Left renal pelvis (tissue), 4 donors: ENCODE measurements around the gene ST7. TPM values are rescaled to one million over a fixed set of nuclear protein-coding genes. Genes with fewer than 3 reads are reported as not detected.
"Not testable (repeated sequence)": the region's sequence is repeated elsewhere in the genome, so short reads cannot be mapped to it uniquely, and the experiment has no call there.

ENCODE experiments used
- DNase-seq, 4 donors: peaks; one replicate each; pipeline ENCODE4 v3.0.0-alpha.2; 2013; ENCODE audit warnings: low read depth in 4 of 4, low spot score in 3 of 4
- polyA plus RNA-seq, 4 donors: library from polyadenylated mRNA; unstranded; fragments of 120-200 nt; gene quantifications; one replicate each; pipeline ENCODE4 v1.2.1, GENCODE V29; 2013; ENCODE audit not compliant: insufficient read length in 4 of 4

ST7 gene, protein sequence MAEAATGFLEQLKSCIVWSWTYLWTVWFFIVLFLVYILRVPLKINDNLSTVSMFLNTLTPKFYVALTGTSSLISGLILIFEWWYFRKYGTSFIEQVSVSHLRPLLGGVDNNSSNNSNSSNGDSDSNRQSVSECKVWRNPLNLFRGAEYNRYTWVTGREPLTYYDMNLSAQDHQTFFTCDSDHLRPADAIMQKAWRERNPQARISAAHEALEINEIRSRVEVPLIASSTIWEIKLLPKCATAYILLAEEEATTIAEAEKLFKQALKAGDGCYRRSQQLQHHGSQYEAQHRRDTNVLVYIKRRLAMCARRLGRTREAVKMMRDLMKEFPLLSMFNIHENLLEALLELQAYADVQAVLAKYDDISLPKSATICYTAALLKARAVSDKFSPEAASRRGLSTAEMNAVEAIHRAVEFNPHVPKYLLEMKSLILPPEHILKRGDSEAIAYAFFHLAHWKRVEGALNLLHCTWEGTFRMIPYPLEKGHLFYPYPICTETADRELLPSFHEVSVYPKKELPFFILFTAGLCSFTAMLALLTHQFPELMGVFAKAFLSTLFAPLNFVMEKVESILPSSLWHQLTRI
- 10 to 100 TPM; 18.4 to 28.5 (median 27.0) TPM for polyA plus RNA-seq

DNA sequence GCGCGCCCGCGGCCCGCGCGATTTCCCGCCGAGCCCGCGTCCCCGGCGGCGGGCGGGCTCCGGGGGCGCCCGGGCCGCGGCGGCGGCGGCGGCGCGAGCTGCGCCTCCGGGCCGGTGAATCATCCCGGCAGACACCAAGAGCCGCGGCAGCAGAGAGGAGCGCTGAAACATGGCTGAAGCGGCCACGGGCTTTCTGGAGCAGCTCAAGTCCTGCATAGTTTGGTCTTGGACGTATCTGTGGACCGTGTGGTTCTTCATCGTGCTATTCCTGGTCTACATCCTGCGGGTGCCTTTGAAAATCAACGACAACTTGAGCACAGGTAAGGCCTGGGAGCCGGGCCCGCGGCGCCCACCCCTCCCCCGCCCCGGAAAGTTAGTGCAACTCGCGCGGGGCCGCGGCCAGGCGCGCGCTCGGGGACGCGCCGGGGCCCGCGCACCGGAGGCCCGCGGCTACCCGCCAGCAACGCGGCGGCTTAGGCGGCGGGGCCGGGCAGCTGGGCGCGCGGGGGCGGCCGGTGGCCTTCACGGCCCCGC lies at the start of gene ST7:
Gene ST7 (plus strand): TSS at position 130 of the 534 bp plus-strand sequence. CDS start 40 bp downstream, at position 170.
- peak; percentile 59 to 71 (median 62) for DNase-seq

DNA sequence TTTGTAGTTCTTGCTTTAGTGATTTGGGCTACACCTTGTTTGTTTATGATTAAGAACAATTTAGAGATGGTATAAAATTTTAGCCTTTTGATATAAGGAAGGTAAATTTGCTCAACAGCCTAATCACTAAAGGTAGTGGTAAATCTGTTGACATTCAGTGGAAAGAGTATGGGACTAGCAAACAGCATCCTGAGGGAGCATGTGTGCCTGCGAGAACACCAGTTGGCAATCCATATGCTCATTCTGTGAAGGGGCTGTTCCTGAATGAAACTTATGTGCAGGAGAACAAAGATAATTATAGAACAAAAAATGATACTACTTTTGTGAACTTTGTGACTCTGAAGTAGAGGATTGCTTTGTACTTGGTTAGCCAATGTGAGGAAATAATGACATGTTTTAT lies 46.9 kb upstream of the ST7 start:
- no peak for DNase-seq

DNA sequence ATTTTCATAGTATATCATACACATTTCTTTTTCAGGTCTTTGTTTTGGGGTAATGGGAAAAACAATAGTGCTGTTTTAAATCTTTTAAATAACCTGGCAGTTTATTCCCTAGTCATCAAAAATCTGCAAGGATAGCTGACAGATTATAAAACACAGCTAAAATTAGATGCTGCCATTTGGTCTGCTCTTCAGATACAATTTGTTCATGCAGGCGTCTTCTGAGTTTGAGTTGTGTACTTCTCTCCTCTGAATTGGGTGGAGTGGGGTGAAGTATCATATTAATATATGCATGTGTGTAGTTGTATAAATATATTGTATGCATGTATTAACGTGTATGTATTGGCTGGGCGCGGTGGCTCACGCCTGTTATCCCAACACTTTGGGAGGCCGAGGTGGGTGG lies 42.9 kb upstream of the ST7 start:
- DNase-seq = no peak

DNA sequence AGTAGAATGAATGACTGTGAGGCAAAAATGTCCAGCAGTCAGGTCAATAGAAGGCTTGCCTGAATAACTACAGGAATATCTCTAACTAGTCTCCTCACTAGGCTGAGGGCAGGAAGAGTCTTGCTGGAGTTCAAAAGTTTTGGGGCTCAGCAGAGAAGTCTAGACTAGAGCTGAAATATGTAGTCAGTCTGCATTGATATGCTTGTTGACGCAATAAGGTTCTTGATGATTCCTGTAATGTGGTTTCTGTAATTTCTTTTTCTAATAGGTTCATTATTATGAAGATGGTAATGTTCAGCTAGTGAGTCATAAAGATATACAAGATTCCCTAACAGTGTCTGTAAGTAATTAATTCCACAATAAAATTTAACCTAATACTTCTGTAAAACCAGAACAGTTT lies 41.5 kb upstream of the ST7 start:
- DNase-seq = no peak

DNA sequence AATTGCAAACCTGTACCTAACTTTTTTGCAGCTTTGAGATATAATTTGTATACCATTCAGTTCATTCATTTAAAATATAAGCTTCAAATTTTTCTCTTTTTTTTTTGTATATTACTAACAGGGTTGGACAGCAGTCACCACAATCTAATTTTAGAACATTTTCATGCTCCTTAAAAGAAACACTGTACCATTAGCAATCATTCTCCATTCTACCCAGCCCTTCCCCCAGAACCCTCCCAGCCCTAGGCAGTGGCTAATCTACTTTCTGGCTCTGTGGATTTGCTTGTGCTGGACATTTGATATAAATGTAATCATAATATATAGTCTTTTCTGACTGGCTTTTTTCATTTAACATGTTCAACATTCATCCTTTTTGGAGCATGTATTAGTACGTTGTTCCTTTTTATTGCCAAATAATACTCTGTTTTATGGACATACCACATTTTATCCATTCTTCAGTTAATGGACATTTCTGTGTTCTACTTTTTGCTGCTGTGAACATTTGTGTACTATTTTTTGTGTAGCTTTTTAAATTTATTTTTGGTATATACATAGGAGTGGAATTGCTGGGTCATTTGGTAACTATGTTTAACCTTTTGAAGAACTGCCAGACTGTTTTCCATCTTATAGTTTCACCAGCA lies 40.9 kb upstream of the ST7 start:
- DNase-seq = no peak

DNA sequence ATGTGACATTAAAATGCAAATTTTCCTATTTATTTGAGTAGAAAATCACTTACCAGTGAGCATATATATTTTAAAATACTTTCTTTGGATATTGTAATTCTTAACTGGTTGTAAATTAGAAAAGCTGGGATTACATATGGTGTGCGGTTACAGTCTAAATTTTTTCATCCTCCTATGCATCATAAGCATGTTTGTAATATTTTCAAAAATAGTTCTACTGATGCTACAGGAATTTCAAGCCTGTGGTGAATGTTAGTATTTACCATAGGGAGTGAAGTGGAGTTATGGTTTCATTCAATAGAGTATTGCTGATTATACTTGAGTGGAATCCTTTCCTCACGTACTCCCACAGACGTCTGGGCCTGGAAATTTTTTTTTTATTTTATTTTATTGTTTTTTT lies 34.6 kb upstream of the ST7 start:
- DNase-seq = no peak

DNA sequence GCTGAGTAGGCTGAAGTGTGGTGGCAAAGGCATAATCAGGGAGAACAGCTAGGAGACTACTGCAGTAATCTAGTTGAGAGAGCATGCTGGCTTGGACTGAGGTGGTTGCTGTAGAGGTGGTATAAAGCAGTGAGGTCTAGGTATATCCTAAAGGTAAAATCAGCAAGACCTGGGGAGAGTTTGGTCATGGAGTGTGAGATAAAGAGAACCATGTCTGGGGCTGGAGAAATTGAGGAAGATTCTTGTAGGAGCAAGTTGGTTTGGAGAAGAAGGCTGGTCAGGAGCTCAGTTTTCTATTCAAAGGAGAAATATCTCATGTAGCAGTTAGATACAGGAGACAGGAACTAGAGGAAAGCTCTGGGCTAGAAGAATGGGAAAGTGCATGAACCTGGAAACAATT lies 32.9 kb upstream of the ST7 start:
- no peak for DNase-seq

DNA sequence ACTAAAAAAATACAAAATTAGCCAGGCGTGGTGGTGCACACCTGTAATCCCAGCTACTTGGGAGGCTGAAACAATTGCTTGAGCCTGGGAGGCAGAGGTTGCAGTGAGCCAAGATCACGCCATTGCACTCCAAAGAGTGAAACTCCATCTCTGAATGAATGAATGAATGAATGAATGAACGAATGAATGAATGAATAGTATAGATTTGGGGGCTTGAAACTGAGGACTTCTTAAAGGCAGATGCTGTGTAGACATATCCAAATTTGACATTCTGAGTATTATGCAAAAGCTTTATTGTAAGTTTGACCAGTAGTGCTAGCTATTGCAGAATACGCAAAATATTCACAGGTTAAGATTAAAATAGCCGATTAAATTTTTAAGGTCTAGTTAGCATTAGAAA lies 30.8 kb upstream of the ST7 start:
- no peak for DNase-seq

DNA sequence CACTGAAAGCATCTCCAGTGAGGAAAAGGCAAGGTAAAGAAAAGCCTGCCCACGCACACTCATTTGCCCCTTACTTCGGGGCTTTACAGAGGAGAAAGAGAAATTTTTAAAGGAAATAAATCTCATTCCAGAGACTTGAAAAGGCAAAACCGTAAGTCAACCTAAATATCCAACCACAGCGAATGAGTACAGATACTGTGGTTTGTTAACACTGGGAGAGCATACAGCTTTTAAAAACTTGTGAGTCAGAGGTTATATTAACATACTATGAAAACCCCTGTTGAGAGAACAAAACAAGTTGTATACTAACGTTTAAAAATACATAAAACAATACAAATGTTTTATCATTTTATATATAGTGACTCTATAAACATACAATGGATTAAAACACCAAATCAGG lies 28.6 kb upstream of the ST7 start:
- no peak for DNase-seq

DNA sequence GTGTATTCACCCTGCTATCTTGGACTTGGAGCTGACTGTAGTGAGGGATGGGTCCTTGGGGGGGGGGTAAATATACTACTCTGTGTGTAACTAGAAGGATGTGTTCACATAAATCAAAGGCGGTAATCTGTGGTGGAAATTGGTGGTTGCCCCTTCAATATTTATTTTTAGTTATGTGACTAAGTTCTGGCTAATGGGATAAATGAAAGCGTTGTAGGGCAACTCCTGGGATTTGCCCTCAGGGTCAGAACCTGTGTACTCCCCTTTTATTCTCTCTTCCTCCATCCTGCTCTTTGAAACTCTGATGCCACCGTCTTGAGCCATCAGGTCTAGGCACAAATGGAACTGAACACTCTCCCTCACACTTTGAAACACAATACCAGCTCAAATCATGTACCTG lies 24.3 kb upstream of the ST7 start:
- no peak for DNase-seq

DNA sequence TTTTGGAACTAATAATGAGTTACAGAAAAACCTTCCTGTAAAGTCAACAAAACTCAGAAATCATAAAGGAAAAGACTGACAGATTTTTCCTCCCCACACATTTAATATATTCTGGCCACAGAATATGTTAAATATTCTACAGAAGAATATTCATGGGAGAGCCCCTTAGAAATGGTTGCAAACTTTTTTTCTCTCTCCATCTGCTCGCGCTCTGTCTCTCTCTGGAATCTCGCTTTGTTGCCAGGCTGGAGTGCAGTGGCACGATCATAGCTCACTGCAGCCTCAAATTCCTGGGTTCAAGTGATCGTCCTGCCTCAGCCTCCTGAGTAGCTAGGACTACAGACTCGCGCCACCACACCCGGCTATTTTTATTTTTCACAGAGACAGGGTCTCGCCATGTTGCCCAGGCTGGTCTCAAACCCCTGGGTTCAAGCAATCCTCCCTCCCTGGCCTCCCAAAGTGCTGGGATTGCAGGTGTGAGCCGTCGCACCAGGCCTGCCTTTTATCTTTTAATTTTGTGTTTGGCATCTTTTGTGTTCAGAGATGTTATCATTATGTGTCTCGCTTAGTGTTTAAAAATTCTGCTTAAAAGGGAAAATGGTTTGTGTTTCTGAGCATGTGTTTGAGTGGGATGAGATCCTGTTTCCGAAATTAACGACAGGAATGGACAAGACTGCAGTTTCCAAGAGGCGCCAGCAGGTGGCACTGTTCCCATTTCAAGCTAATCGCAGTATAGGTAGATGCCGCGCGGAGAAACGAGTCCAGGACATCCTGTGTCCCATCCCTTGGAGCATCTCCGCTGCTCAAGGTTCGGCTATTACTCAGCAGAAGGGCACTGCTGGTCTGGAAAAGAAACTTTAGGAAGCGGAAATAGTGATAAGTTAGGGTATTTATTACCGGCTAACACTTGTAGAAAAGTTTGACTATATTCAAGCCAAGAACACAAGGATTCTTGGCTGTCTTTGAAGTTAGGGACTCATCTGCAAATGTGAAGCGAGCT lies 23.1 kb upstream of the ST7 start:
- DNase-seq = peak; percentile 35 to 64 (median 54)

DNA sequence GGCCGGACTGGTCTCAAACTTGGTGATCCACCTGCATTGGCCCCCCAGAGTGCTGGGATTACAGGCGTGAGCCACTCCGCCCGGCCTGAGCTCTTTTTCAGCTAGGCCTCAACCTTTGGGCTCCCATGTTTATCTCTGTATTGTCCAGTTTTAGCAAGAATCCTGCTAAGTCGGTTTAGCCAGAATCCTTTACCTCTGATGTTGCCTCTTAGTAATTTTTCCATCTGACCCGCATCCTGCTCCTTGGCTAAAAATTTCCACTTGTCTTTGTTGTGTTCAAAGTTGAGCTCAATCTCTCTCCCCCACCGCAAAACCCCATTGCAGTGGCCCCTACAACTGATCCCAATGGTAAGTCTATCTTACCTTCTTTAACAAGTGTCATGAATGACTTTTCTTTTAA lies 20.7 kb upstream of the ST7 start:
- DNase-seq = no peak

DNA sequence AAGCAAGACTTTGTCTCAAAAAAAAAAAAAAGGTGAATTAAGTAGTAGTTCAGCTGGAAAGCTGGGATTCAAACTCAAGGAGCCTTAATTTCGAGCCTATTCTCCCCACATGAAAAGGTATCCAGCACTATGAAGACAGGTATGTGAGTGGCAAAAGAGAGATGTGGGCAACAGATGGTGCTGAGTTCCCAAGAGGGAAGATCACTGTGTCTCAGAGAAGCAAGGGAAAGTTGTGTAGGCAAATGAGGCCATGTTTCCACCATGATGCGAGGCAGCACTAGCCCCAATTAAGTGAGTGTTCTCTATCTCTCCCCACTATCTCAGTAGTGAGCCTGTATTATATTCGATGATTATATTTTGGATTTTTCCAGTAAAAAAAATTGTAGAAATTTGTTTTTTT lies 19.8 kb upstream of the ST7 start:
- DNase-seq = no peak

DNA sequence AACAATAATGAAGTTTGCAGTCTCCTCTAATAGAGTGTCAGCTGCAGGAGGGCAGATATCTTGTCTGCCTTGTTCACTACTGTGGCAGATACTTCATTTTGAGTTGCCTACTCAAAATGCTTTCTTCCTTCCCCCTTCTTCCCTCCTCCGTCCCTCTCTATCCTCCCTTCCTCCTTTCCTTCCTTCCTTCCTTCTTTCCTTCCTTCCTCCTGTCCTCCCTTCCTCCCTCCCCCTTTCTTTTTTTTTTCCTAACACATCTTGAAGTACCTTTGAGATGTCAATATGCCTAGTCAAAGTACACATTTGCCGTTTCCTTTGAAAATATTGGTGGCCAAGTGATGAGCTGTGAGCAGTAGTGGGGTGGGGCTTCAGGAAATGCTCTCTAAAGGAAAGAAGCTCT lies 18.7 kb upstream of the ST7 start:
- DNase-seq = no peak

DNA sequence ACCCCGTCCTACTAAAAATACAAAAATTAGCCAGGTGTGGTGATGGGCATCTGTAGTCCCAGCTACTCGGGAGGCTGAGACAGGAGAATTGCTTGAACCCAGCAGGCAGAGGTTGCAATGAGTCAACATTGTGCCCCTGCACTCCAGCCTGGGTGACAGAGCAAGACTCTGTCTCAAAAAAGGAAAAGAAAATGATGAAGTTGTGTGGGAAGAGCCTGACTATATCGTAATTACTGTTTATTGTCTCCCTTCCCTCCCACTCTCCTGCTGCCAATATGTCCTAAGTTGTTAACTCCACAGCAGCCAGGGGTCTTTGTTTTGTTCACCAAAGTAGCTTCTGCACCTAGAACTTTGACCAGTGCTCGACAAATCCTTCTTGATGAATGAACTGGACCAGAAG lies 16.5 kb upstream of the ST7 start:
- not testable (repeated sequence) for DNase-seq

DNA sequence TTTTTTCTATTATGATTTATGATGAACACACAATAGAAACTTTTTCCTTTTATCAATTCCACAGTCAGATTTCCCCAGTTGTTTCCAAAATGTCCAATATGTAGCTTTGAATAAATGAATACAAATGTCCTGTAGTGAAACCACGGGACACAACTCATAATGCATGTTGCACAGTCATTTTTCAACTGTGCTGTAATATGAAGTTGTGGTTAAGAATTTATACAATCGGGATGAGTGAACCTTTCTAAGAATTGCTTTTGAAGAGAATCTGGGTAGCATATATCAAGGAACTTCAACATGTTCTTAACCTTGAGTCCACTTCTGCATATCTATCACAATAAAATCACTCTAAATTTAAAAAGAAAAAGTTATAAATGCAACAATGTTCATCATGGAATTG lies 14.6 kb upstream of the ST7 start:
- no peak for DNase-seq

DNA sequence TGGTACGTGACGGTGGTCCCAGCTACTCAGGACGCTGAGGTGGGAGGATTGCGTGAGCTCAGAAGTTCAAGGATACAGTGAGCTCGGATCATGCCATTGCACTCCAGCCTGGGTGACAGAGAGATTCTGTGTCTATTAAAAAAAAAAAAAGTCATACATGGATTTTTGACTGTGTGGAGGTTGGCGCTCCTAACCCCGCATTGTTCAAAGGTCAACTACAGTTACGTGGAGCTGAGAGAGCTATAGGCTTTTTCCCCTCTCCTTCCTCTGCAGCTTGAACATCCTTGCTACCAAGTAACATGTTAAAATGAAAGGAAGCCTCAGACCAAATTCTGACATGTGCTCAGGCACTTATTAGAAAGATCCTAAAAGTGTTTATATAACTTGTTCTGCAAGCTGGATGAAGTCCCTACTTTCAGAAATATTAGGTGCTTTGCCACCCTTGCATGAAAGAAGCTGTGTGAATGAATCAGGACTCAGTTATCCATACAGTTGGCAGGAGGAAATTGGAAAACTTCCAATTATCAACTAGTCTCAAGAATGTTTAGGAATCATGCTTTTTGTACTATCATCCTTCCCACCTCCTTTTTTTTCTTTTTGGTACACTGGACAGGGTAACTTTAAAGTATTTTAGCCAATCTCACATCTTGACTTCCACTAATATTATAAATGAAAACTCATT lies 12.5 kb upstream of the ST7 start:
- DNase-seq = no peak

DNA sequence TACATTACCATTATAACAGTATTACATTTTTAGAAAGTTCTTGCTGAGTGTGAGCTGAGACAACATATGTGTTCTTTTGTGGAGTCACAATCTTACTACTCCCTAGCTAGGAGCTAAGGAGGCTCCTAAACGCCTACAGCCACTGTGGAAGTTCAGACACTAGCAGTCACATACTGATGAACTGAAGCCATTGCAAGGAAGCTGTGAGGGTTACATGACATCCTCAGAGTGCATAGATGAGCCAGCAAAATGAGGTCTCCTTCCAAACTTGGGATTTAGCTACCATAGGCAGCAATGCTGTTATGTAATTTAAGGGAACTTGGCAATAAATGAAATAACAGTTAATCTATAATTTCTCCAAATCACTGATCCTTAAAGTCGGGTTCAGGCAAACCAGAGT lies 10.8 kb upstream of the ST7 start:
- no peak for DNase-seq

DNA sequence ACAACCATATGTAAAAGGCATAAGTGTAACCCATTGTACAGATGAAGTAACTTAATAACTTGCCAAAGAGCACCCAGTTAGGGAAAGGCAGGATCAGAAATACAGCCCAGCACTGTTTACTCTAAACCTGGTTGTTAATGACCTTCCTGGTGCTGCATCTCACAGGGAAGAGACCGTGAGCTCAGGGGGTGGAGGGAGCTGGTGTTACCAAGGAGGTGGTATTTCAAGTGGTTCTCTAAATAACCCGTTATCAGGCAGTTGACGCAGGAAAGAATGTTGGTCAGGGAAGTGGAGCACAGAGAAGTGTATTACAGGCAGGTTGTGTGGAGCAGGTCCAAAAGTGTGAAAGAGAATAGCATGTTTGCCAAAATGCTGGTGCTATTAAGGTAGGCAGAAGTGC lies 4.4 kb upstream of the ST7 start:
- DNase-seq = no peak
